IPS DF 4.7 (cell line): ENCODE results near the gene C1D.
"Not testable (repeated sequence)": the region's sequence is repeated elsewhere in the genome, so short reads cannot be mapped to it uniquely, and the experiment has no call there.

Source experiments
- DNase-seq: peaks from one replicate; pipeline ENCODE4 v3.0.0-alpha.2; 2013; ENCODE audit warnings: low spot score; ENCODE audit errors: extremely low read depth

The C1D gene

DNA sequence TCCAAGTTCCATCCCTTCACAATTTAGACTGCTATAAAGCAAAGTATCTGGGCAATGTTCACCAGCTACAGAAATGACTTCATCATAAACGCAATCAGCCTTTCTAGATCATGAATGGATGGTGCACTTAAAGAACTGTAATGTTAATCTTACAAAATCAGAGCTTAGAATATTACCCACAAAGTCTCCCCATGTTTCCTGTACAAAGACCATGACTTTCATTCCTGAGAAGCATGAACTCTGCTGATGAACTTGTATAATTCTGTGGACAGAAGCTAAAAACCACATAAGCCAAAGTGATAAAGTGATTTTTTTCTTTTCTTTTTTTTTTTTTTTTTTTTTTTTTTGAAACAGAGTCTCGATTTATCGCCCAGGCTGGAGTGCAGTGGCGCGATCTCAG is 53.3 kb downstream of the C1D start:
- no peak for DNase-seq

DNA sequence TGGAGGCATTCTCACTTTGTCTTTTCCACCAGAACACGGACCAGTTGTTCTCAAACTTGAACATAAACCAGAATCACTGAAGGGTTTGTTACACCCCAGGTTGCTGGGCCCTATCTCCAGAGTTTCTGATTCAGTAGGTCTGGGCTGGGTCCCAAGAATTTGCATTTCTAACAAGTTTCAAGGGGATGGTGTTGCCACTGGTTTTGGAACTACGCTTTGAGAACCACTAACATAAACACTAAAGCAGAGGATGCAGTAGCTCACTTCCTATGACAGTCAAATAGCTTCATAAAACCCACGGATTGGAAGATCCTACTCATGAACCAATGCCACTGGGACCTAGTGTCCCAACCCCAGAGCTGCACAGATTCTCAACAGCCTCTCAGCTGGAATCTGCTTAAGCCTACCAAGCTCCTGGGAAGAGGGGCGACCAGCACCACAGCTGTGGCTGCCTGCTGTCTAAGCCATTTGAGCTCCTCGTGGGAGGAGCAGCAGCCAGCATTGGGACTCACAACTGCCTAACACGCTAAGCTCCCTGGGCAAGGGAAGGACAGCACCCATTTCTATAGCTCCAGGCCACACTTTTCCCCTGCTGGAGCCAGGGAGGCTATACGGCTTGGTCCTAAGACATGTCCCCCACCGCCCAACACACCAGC is 62.5 kb downstream of the C1D start:
- DNase-seq = no peak

DNA sequence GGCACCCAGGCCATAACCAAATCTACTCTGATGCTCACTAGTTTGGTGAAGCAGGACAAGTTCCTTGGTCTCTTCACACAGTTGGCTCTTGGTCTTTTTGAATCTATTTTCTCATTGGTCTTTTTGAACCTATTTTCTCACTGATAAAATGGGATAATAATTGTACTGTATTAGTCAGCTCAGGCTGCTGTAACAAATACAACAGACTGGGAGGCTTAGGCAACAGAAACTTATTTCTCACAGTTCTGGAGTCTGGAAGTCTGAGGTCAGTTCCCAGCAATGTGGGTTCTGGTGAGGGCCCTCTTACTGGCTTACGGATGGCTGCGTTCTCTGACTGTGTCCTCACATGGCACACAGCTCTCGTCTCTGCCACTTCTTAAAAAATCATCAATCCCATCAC is 63.5 kb downstream of the C1D start:
- no peak for DNase-seq

DNA sequence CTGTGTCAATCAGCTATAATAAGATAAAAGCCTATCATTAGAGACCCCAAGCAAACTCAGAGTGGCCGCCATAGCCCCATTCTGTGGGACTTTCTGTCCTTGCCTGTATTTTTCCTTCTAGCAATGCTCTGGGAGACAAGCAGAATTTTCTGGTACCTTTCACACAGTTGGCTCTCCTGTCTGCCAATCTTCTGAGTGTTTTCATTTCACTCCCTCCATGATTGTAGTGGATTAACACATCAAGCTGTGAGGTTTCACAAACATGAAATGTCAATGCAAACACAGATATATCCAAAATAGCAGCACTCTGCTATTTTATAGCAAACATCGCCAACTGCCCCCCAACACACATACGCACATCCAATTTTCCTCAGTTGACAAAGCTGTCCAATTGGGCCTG is 64.9 kb downstream of the C1D start:
- no peak for DNase-seq

DNA sequence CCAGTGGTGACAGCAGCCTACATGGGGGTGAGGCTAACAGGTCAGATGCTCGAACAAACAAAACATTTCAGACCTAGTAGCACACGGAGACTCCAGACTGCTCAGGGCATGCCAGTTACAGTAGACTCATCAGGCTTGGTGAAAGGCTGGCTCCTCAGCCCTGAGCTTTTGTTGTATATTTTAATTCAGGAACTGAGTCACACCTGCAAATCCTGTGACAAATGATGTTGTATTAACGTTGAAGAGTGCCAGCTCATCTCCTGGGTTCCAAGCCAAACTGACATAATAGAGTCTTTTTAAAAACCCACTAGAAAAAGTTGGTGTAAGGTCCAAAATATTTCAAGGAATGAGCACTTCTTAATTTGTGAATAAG is 65.3 kb downstream of the C1D start:
- DNase-seq = no peak

DNA sequence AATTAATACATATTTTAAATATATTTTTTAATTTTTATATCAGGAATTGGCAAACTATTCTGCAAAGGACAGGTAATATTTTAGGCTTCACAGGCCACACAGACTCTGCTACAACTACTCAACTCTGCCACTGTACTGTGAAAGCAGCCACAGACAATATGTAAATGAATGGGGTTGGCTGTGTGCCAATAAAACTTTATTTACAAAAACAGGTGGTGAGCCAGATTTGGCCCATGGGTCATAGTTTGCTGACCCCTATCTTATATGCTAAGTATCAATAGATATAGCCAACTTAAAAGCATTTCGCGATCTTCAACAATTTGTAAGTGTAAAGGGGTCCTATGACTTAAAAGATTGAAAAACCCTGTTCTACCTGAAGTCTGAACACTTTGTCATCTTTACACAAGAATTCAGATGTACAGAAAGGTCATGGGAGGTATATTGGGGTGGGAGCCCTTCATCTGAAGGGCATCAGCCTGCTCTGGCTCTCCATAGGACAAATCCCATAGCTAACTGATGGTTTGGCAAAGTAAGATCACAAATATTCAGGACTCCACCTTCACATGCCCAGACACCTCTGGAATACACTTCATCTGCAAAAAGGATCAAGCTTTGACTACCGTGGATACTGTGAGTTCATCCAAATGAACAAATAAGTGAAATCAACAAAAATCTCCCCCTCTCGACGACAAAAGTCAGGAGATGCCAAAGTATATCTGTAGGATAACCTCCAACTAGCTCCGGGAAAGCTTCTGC is 65.9 kb downstream of the C1D start:
- DNase-seq = no peak

DNA sequence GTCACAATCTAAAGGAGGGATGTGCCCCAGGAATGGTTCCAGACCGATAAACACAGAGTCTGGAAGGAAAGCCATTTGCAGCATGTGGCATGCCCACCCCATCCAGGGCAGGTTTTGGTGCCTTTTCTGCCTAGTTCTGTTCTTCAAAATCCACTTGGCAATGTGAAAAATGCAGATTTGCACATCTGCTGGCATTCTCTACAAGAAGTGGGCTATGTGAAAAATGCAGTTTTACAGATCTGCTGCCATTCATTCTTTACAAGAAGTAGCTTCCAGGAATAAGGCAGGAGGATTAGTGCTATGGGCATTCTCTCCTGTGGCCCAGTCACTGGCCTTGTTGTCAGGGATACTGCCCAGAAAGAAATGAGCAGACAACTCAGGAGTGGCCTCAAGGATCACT is 68.1 kb downstream of the C1D start:
- no peak for DNase-seq

DNA sequence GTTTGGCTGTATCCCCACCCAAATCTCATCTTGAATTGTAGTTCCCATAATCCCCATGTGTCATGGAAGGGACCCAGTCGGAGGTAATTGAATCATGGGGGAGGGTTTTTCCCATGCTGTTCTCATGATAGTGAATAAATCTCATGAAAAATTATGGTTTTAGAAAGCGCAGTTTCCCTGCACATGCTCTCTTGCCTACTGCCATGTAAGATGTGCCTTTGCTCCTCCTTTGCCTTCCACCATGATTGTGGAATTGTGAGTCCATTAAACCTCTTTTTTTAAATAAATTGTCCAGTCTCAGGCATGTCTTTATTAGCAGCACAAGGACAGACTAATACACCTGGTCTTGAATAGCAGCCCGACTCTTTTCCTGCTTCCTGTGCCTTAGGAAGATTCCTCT is 68.7 kb downstream of the C1D start:
- not testable (repeated sequence) for DNase-seq

DNA sequence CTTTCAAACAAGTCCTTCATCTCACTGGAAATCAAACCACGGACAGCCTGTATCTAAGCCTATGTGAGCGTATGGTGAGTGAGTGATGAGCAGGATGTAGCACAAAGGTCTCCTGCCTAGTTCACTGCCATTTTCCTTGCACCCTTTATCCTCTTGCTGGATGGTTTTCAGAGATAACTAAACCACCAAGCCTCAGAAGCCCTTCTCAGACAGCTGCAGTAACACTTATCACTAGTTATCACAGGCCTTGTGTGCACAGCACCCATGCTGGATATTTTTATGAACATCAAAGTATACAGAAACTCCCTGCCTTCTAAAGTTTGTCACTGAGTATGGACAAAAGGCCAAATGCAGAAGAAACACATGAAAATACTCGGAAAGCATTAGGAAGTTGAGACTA is 69.5 kb downstream of the C1D start:
- DNase-seq = no peak

DNA sequence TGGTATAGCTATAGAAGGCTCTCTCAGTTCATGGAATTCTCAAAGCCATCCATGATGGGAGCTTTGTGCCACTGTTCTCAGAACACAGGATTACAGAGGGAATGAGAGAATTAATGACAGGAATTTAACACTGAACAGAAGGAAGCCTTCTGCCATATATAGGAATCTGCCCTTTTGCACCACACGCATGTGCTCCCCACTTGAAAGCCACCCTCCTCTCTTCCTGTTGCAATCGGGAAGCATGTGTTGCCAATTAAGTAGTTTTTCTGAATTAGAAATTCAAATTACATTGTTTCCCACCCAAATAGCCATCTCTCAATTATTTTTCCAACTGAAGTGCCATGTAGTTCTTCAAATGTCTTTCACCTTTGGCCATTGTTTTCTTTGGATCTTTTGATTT is 71.3 kb downstream of the C1D start:
- DNase-seq = no peak
